Measurements from ENCODE around the gene CRHR2.

DNA sequence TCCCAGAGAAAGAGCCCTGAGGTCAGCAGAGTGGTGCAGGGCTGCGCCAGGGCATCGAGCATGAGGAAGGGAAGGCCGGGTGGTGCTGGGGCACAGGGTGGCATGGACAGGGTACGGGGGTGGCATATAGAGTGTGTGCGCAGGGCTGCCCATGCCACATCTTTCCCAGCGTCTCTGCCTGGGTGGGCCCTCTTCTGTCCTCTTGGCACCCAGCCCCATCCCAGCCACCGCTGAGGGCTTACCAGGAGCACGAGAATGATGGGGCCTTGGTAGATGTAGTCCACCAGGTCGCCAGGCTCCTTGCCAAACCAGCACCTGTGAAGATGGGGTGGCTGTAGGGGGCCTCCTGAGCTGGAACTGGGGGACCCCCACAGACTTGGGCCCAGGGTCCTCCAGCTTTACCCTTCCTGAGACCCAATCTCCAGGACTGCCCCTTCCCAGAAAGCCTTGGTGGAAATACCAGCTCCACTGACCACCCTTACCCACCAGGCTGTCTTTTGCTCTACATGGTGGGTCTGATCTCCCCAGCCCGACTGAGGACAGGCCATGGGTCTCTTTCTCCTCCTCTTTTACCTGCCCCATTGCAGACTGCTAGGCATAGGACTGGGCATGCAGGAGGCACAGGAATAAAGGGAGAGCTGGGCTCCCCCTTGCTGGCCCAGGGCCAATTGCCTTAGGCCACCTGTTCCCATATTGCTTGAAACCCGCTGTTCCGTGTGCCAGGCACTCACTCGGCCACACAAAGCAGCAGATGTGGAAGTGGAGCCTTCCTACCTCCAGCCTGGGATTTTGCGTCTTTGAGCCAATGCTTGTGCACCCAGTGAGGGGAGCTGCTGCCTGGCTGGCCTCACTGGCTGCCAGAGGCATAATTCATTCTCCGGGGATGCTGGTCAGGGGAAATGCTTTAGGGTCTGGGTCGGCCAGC, 21.7 kb downstream of the CRHR2 start:
- TF ChIP-seq, protein P1, sequence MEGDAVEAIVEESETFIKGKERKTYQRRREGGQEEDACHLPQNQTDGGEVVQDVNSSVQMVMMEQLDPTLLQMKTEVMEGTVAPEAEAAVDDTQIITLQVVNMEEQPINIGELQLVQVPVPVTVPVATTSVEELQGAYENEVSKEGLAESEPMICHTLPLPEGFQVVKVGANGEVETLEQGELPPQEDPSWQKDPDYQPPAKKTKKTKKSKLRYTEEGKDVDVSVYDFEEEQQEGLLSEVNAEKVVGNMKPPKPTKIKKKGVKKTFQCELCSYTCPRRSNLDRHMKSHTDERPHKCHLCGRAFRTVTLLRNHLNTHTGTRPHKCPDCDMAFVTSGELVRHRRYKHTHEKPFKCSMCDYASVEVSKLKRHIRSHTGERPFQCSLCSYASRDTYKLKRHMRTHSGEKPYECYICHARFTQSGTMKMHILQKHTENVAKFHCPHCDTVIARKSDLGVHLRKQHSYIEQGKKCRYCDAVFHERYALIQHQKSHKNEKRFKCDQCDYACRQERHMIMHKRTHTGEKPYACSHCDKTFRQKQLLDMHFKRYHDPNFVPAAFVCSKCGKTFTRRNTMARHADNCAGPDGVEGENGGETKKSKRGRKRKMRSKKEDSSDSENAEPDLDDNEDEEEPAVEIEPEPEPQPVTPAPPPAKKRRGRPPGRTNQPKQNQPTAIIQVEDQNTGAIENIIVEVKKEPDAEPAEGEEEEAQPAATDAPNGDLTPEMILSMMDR (IDR thresholded peaks at IDR 0.05; ENCODE audit: low read length) = no peak
- TF ChIP-seq EZH2 (IDR thresholded peaks at IDR 0.05; ENCODE audit: borderline replicate concordance, low read length) = no peak
